WTC11 (cell line): ENCODE data around the gene HMGCS2. TPM values are rescaled to one million over a fixed set of nuclear protein-coding genes. Genes with fewer than 3 reads are reported as not detected.

ENCODE experiments used
- ATAC-seq: fragments of 200-7000 bp; cut with Tn5 transposase; 2 replicates; pipeline ENCODE4 v1.10.0; 2021; ENCODE audit warnings: mild to moderate bottlenecking, moderate library complexity
- CTCF ChIA-PET: fragments of 300-600 bp; sonication (Branson Sonifier 250); formaldehyde crosslinking; loops from one replicate; lab custom pipeline; 2021; ENCODE audit warnings: antibody characterized with exemption; lab: Charles Lee
- POLR2A ChIA-PET: fragments of 350-600 bp; sonication (Branson Sonifier 250); formaldehyde crosslinking; loops from one replicate; lab custom pipeline; 2021; ENCODE audit warnings: antibody characterized with exemption; lab: Charles Lee
- DNase-seq: peaks from one replicate; pipeline ENCODE4 v3.0.0; 2021; ENCODE audit warnings: low spot score
- H3K27ac Mint-ChIP-seq: 2 replicates; pipeline ENCODE4 v1.8.0; 2021; ENCODE audit warnings: mixed read lengths
- H3K27me3 Mint-ChIP-seq: 2 replicates; pipeline ENCODE4 v1.8.0; 2021; ENCODE audit warnings: low read depth, mild to moderate bottlenecking, moderate library complexity, mixed read lengths
- H3K36me3 Mint-ChIP-seq: 2 replicates; pipeline ENCODE4 v1.8.0; 2021; ENCODE audit warnings: mixed read lengths
- H3K4me1 Mint-ChIP-seq: 2 replicates; pipeline ENCODE4 v1.8.0; 2022; ENCODE audit warnings: mixed read lengths
- H3K4me3 Mint-ChIP-seq: 2 replicates; pipeline ENCODE4 v1.8.0; 2021; ENCODE audit warnings: mild to moderate bottlenecking, moderate library complexity, mixed read lengths
- H3K9me3 Mint-ChIP-seq: 2 replicates; pipeline ENCODE4 v1.8.0; 2021; ENCODE audit warnings: mixed read lengths
- CREM ChIP-seq: sonication (generic); formaldehyde crosslinking; IDR thresholded peaks from 2 replicates; pipeline ENCODE4 v1.8.1; 2022; ENCODE audit warnings: mild to moderate bottlenecking, missing genetic modification reagents, moderate library complexity
- FOXJ3 ChIP-seq: sonication (generic); formaldehyde crosslinking; IDR thresholded peaks from 2 replicates; pipeline ENCODE4 v1.9.0; 2021; ENCODE audit warnings: missing genetic modification reagents, mild to moderate bottlenecking, borderline replicate concordance
- FOXP1 ChIP-seq: sonication (generic); formaldehyde crosslinking; IDR thresholded peaks from 2 replicates; pipeline ENCODE4 v1.8.0; 2022; ENCODE audit warnings: missing genetic modification reagents, mild to moderate bottlenecking, moderate library complexity, borderline replicate concordance
- GRHL2 ChIP-seq: fragments of 250-450 bp; sonication (Bioruptor Pico); IDR thresholded peaks from 2 replicates; pipeline ENCODE4 v1.8.0; 2022; ENCODE audit warnings: mild to moderate bottlenecking, moderate library complexity; ENCODE audit not compliant: insufficient replicate concordance, severe bottlenecking
- IRF2 ChIP-seq: sonication (generic); formaldehyde crosslinking; IDR thresholded peaks from 2 replicates; pipeline ENCODE4 v1.8.0; 2022; ENCODE audit warnings: low read depth, missing genetic modification reagents, borderline replicate concordance
- MXD4 ChIP-seq: fragments of 250-450 bp; sonication (Bioruptor Pico); IDR thresholded peaks from 2 replicates; pipeline ENCODE4 v1.8.0; 2021; ENCODE audit warnings: mild to moderate bottlenecking, moderate library complexity, borderline replicate concordance
- MYBL2 ChIP-seq: sonication (generic); formaldehyde crosslinking; IDR thresholded peaks from 2 replicates; pipeline ENCODE4 v1.8.1; 2023; ENCODE audit warnings: mild to moderate bottlenecking, moderate library complexity, missing genetic modification reagents
- NFATC4 ChIP-seq: fragments of 250-450 bp; sonication (Bioruptor Pico); IDR thresholded peaks from 2 replicates; pipeline ENCODE4 v1.9.0; 2021; ENCODE audit warnings: mild to moderate bottlenecking
- NR2C2 ChIP-seq: sonication (generic); formaldehyde crosslinking; IDR thresholded peaks from 2 replicates; pipeline ENCODE4 v1.8.0; 2022; ENCODE audit warnings: mild to moderate bottlenecking, missing genetic modification reagents
- SP1 ChIP-seq: sonication (generic); formaldehyde crosslinking; conservative IDR thresholded peaks from 2 replicates; pipeline ENCODE4 v1.8.1; 2022; ENCODE audit warnings: missing genetic modification reagents
- TCF7 ChIP-seq: sonication (generic); formaldehyde crosslinking; IDR thresholded peaks from 2 replicates; pipeline ENCODE4 v1.8.0; 2022; ENCODE audit warnings: mild to moderate bottlenecking, low read depth, missing genetic modification reagents, moderate library complexity
- ZNF423 ChIP-seq: fragments of 250-450 bp; sonication (Bioruptor Pico); IDR thresholded peaks from 2 replicates; pipeline ENCODE4 v2.1.2; 2022; ENCODE audit warnings: mild to moderate bottlenecking, moderate library complexity
- total RNA-seq: library from RNA; stranded (reverse); gene quantifications from 3 replicates; pipeline ENCODE4 v1.2.3, GENCODE V29; 2021
- TF ChIP-seq, protein P1 (sequence below): sonication (generic); formaldehyde crosslinking; IDR thresholded peaks from 2 replicates; pipeline ENCODE4 v1.8.1; 2022; ENCODE audit warnings: low read depth, missing genetic modification reagents, borderline replicate concordance
- TF ChIP-seq, protein P2 (sequence below): sonication (generic); formaldehyde crosslinking; IDR thresholded peaks from 2 replicates; pipeline ENCODE4 v1.8.1; 2022; ENCODE audit warnings: low read depth, mild to moderate bottlenecking, moderate library complexity, missing genetic modification reagents, borderline replicate concordance
- TF ChIP-seq, protein P3 (sequence below): sonication (generic); formaldehyde crosslinking; IDR thresholded peaks from 2 replicates; pipeline ENCODE4 v1.8.0; 2023; ENCODE audit warnings: mild to moderate bottlenecking, missing genetic modification reagents
- TF ChIP-seq, protein P4 (sequence below): sonication (generic); formaldehyde crosslinking; IDR thresholded peaks from 2 replicates; pipeline ENCODE4 v1.8.0; 2022; ENCODE audit warnings: mild to moderate bottlenecking, missing genetic modification reagents
- TF ChIP-seq, protein P5 (sequence below): fragments of 250-450 bp; sonication (Bioruptor Pico); IDR thresholded peaks from 2 replicates; pipeline ENCODE4 v1.9.0; 2021; ENCODE audit warnings: moderate library complexity, mild to moderate bottlenecking, inconsistent platforms, borderline replicate concordance
- TF ChIP-seq, protein P6 (sequence below): sonication (generic); formaldehyde crosslinking; IDR thresholded peaks from 2 replicates; pipeline ENCODE4 v1.8.1; 2023; ENCODE audit warnings: mild to moderate bottlenecking, moderate library complexity, missing genetic modification reagents
- TF ChIP-seq, protein P7 (sequence below): sonication (generic); formaldehyde crosslinking; IDR thresholded peaks from 2 replicates; pipeline ENCODE4 v1.8.0; 2022; ENCODE audit warnings: mild to moderate bottlenecking, missing genetic modification reagents

The HMGCS2 gene
- total RNA-seq, 1 experiment from 2014 or later = 0.24 TPM

DNA sequence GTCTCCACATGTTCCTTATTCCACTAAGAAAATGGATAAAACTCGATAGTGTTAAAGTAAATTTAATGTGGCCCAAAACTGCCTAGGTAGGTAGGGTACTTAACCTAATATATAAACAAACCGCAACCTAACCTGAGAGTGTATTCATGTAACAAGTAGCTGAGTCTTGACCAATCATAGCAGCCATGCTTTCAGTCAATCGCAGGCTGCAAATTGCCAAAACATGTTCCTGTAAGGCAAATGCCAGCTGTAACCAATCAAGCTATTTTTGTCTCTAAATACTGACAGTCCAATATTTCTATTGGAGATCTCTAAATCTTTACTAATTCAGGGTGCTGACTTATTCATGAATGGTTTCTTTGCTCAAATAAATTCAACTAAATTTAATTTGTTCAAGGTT, 3.1 kb upstream of the HMGCS2 start (continued):
- TF ChIP-seq, protein P1, sequence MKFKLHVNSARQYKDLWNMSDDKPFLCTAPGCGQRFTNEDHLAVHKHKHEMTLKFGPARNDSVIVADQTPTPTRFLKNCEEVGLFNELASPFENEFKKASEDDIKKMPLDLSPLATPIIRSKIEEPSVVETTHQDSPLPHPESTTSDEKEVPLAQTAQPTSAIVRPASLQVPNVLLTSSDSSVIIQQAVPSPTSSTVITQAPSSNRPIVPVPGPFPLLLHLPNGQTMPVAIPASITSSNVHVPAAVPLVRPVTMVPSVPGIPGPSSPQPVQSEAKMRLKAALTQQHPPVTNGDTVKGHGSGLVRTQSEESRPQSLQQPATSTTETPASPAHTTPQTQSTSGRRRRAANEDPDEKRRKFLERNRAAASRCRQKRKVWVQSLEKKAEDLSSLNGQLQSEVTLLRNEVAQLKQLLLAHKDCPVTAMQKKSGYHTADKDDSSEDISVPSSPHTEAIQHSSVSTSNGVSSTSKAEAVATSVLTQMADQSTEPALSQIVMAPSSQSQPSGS (CRISPR knock-in tag) = no peak
- TF ChIP-seq, protein P2, sequence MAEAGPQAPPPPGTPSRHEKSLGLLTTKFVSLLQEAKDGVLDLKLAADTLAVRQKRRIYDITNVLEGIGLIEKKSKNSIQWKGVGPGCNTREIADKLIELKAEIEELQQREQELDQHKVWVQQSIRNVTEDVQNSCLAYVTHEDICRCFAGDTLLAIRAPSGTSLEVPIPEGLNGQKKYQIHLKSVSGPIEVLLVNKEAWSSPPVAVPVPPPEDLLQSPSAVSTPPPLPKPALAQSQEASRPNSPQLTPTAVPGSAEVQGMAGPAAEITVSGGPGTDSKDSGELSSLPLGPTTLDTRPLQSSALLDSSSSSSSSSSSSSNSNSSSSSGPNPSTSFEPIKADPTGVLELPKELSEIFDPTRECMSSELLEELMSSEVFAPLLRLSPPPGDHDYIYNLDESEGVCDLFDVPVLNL (CRISPR knock-in tag) = no peak
- no peak for TF ChIP-seq NFATC4 (CRISPR knock-in tag)
- TF ChIP-seq TCF7 (CRISPR knock-in tag) = no peak
- TF ChIP-seq, protein P3, sequence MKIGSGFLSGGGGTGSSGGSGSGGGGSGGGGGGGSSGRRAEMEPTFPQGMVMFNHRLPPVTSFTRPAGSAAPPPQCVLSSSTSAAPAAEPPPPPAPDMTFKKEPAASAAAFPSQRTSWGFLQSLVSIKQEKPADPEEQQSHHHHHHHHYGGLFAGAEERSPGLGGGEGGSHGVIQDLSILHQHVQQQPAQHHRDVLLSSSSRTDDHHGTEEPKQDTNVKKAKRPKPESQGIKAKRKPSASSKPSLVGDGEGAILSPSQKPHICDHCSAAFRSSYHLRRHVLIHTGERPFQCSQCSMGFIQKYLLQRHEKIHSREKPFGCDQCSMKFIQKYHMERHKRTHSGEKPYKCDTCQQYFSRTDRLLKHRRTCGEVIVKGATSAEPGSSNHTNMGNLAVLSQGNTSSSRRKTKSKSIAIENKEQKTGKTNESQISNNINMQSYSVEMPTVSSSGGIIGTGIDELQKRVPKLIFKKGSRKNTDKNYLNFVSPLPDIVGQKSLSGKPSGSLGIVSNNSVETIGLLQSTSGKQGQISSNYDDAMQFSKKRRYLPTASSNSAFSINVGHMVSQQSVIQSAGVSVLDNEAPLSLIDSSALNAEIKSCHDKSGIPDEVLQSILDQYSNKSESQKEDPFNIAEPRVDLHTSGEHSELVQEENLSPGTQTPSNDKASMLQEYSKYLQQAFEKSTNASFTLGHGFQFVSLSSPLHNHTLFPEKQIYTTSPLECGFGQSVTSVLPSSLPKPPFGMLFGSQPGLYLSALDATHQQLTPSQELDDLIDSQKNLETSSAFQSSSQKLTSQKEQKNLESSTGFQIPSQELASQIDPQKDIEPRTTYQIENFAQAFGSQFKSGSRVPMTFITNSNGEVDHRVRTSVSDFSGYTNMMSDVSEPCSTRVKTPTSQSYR (CRISPR knock-in tag) = no peak
- TF ChIP-seq IRF2 (CRISPR knock-in tag) = no peak
- TF ChIP-seq, protein P4, sequence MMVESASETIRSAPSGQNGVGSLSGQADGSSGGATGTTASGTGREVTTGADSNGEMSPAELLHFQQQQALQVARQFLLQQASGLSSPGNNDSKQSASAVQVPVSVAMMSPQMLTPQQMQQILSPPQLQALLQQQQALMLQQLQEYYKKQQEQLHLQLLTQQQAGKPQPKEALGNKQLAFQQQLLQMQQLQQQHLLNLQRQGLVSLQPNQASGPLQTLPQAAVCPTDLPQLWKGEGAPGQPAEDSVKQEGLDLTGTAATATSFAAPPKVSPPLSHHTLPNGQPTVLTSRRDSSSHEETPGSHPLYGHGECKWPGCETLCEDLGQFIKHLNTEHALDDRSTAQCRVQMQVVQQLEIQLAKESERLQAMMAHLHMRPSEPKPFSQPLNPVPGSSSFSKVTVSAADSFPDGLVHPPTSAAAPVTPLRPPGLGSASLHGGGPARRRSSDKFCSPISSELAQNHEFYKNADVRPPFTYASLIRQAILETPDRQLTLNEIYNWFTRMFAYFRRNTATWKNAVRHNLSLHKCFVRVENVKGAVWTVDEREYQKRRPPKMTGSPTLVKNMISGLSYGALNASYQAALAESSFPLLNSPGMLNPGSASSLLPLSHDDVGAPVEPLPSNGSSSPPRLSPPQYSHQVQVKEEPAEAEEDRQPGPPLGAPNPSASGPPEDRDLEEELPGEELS (CRISPR knock-in tag) = no peak
- TF ChIP-seq, all 79 proteins: peak for 0

DNA sequence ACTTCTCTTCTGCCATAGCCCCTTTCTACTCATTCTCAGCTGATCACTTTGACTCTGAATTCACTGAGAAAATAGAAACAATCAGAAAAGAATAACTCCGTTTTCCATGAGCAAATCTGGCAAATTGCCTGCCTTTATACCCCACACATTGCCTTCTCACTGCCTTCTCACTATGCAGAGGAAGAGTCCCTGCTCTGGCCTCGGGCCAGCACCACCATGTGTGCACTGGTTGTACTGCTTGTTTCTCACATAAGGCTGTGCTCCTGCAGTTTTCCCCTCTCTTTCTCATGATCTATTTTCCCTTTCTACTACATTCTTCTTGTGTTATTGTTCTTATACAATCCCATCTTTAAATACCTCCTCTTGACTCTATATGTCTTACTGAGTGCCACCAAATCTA, 2.3 kb upstream of the HMGCS2 start:
- no peaks in the 10 kb centered on the region for H3K9me3 Mint-ChIP-seq
- peak; percentile 87 for ATAC-seq
- H3K27ac Mint-ChIP-seq = no peak overlapping the region
- POLR2A ChIA-PET = no interaction called here
- H3K4me3 Mint-ChIP-seq = no peak overlapping the region
- no peaks in the 10 kb centered on the region for H3K36me3 Mint-ChIP-seq
- CTCF ChIA-PET = interaction anchor here (1.1 to 1.6 kb wide), 4 partner anchors 23 to 95 kb away, joined by 3 to 5 read pairs (median 4); no protein-coding TSS in a partner anchor
- DNase-seq = peak; percentile 32
- H3K27me3 Mint-ChIP-seq = no peaks in the 10 kb centered on the region; the same call in 1 of the 2 replicates
- TF ChIP-seq NR2C2 (CRISPR knock-in tag) (no peak), FOXP1 (CRISPR knock-in tag) (no peak), MXD4 (CRISPR knock-in tag) (no peak), SP1 (CRISPR knock-in tag) (no peak), MYBL2 (CRISPR knock-in tag) (no peak), FOXJ3 (CRISPR knock-in tag) (no peak), CREM (CRISPR knock-in tag) (no peak), GRHL2 (CRISPR knock-in tag) (no peak), ZNF423 (CRISPR knock-in tag) (no peak)
- TF ChIP-seq, protein P5, sequence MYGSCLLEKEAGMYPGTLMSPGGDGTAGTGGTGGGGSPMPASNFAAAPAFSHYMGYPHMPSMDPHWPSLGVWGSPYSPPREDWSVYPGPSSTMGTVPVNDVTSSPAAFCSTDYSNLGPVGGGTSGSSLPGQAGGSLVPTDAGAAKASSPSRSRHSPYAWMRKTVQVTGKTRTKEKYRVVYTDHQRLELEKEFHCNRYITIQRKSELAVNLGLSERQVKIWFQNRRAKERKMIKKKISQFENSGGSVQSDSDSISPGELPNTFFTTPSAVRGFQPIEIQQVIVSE (CRISPR knock-in tag) = no peak
- TF ChIP-seq, protein P6, sequence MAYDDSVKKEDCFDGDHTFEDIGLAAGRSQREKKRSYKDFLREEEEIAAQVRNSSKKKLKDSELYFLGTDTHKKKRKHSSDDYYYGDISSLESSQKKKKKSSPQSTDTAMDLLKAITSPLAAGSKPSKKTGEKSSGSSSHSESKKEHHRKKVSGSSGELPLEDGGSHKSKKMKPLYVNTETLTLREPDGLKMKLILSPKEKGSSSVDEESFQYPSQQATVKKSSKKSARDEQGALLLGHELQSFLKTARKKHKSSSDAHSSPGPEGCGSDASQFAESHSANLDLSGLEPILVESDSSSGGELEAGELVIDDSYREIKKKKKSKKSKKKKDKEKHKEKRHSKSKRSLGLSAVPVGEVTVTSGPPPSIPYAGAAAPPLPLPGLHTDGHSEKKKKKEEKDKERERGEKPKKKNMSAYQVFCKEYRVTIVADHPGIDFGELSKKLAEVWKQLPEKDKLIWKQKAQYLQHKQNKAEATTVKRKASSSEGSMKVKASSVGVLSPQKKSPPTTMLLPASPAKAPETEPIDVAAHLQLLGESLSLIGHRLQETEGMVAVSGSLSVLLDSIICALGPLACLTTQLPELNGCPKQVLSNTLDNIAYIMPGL (CRISPR knock-in tag) = no peak
- TF ChIP-seq, protein P2 (CRISPR knock-in tag) = no peak
- TF ChIP-seq, protein P7, sequence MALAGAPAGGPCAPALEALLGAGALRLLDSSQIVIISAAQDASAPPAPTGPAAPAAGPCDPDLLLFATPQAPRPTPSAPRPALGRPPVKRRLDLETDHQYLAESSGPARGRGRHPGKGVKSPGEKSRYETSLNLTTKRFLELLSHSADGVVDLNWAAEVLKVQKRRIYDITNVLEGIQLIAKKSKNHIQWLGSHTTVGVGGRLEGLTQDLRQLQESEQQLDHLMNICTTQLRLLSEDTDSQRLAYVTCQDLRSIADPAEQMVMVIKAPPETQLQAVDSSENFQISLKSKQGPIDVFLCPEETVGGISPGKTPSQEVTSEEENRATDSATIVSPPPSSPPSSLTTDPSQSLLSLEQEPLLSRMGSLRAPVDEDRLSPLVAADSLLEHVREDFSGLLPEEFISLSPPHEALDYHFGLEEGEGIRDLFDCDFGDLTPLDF = no peak
- TF ChIP-seq, all 79 proteins: peak for 0
- peaks cover 12% of the 10 kb centered on the region for H3K4me1 Mint-ChIP-seq
